ENCODE results near the gene DENND1A. TPM values are rescaled to one million over a fixed set of nuclear protein-coding genes. Genes with fewer than 3 reads are reported as not detected.

DENND1A gene
- total RNA-seq, 1 experiment from 2014 or later: 19.7 TPM

- ChIA-PET CTCF (no interaction called here), POLR2A (no interaction called here)
- peak overlapping the region; percentile 29 to 34 for H3K4me3 ChIP-seq (ENCODE audit: low read depth in 2 of 2, low read length in 2 of 2)
- no peak for DNase-seq (ENCODE audit: low read depth, low spot score)
- no peak overlapping the region for H3K27ac ChIP-seq (ENCODE audit: low read length)
- no TSS peak for BruUV-seq (replicated peaks)
- intact Hi-C loops (cut with micrococcal nuclease; ENCODE audit: unreplicated experiment): no loop called here
- H3K9me3 ChIP-seq (ENCODE audit: control insufficient read depth, insufficient read depth, low read depth, low read length): no peaks in the 10 kb centered on the region
- in situ Hi-C loops (cut with HindIII; ENCODE audit: low pct_unique_long_range_greater_than_20kb, low sequenced_read_pairs): no loop called here
- TF ChIP-seq POLR2AphosphoS5 (IDR thresholded peaks at IDR 0.05; ENCODE audit: low read depth, low read length): no peak
- TF ChIP-seq TCF7L2 (IDR thresholded peaks at IDR 0.05; ENCODE audit: low read depth, low read length): no peak
- TF ChIP-seq SIN3A (IDR thresholded peaks at IDR 0.05; ENCODE audit: borderline replicate concordance, insufficient read depth, low read depth, low read length): no peak
- TF ChIP-seq, protein P1, sequence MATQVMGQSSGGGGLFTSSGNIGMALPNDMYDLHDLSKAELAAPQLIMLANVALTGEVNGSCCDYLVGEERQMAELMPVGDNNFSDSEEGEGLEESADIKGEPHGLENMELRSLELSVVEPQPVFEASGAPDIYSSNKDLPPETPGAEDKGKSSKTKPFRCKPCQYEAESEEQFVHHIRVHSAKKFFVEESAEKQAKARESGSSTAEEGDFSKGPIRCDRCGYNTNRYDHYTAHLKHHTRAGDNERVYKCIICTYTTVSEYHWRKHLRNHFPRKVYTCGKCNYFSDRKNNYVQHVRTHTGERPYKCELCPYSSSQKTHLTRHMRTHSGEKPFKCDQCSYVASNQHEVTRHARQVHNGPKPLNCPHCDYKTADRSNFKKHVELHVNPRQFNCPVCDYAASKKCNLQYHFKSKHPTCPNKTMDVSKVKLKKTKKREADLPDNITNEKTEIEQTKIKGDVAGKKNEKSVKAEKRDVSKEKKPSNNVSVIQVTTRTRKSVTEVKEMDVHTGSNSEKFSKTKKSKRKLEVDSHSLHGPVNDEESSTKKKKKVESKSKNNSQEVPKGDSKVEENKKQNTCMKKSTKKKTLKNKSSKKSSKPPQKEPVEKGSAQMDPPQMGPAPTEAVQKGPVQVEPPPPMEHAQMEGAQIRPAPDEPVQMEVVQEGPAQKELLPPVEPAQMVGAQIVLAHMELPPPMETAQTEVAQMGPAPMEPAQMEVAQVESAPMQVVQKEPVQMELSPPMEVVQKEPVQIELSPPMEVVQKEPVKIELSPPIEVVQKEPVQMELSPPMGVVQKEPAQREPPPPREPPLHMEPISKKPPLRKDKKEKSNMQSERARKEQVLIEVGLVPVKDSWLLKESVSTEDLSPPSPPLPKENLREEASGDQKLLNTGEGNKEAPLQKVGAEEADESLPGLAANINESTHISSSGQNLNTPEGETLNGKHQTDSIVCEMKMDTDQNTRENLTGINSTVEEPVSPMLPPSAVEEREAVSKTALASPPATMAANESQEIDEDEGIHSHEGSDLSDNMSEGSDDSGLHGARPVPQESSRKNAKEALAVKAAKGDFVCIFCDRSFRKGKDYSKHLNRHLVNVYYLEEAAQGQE (IDR thresholded peaks at IDR 0.05; ENCODE audit: insufficient read depth in 1 of 2, low read depth in 2 of 2, low read length in 1 of 2): no peak
- TF ChIP-seq, protein P2, sequence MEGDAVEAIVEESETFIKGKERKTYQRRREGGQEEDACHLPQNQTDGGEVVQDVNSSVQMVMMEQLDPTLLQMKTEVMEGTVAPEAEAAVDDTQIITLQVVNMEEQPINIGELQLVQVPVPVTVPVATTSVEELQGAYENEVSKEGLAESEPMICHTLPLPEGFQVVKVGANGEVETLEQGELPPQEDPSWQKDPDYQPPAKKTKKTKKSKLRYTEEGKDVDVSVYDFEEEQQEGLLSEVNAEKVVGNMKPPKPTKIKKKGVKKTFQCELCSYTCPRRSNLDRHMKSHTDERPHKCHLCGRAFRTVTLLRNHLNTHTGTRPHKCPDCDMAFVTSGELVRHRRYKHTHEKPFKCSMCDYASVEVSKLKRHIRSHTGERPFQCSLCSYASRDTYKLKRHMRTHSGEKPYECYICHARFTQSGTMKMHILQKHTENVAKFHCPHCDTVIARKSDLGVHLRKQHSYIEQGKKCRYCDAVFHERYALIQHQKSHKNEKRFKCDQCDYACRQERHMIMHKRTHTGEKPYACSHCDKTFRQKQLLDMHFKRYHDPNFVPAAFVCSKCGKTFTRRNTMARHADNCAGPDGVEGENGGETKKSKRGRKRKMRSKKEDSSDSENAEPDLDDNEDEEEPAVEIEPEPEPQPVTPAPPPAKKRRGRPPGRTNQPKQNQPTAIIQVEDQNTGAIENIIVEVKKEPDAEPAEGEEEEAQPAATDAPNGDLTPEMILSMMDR (IDR thresholded peaks at IDR 0.05): no peak
- no peak; the same call in 1 of the 2 replicates for ATAC-seq
- no peaks in the 10 kb centered on the region for H3K4me1 ChIP-seq (ENCODE audit: control insufficient read depth, insufficient read depth, low read length)
- H3K36me3 ChIP-seq (ENCODE audit: control insufficient read depth, insufficient read depth, low read length): no peaks in the 10 kb centered on the region
- no peaks in the 10 kb centered on the region for H3K27me3 ChIP-seq (ENCODE audit: control insufficient read depth, insufficient read depth, low read length)
Measured at GRCh38 chr9:123347289-123348060, 582.5 kb downstream of the DENND1A start.

GRCh38 chr9:123346826-123347225 is 583.1 kb downstream of the DENND1A start:
- no peaks in the 10 kb centered on the region for H3K4me1 ChIP-seq (ENCODE audit: control insufficient read depth, insufficient read depth, low read length)
- no peaks in the 10 kb centered on the region for H3K36me3 ChIP-seq (ENCODE audit: control insufficient read depth, insufficient read depth, low read length)
- no peak overlapping the region for H3K4me3 ChIP-seq (ENCODE audit: low read depth in 2 of 2, low read length in 2 of 2)
- ATAC-seq (no peak), DNase-seq (ENCODE audit: low read depth, low spot score) (no peak)
- H3K27ac ChIP-seq (ENCODE audit: low read length): no peak overlapping the region
- ChIA-PET POLR2A (no interaction called here), CTCF (no interaction called here)
- no peak for TF ChIP-seq TCF7L2 (IDR thresholded peaks at IDR 0.05; ENCODE audit: low read depth, low read length)
- intact Hi-C loops (cut with micrococcal nuclease; ENCODE audit: unreplicated experiment): no loop called here
- no TSS peak for BruUV-seq (replicated peaks)
- H3K27me3 ChIP-seq (ENCODE audit: control insufficient read depth, insufficient read depth, low read length): no peaks in the 10 kb centered on the region
- H3K9me3 ChIP-seq (ENCODE audit: control insufficient read depth, insufficient read depth, low read depth, low read length): no peaks in the 10 kb centered on the region
- in situ Hi-C loops (cut with HindIII; ENCODE audit: low pct_unique_long_range_greater_than_20kb, low sequenced_read_pairs): no loop called here

GRCh38 chr9:123346026-123346425 is 583.9 kb downstream of the DENND1A start:
- DNase-seq (ENCODE audit: low read depth, low spot score): no peak
- no peak for TF ChIP-seq POLR2AphosphoS5 (IDR thresholded peaks at IDR 0.05; ENCODE audit: low read depth, low read length)
- TF ChIP-seq, protein P2 (IDR thresholded peaks at IDR 0.05): no peak
- no peak for TF ChIP-seq TCF7L2 (IDR thresholded peaks at IDR 0.05; ENCODE audit: low read depth, low read length)
- TF ChIP-seq, protein P1 (IDR thresholded peaks at IDR 0.05; ENCODE audit: insufficient read depth in 1 of 2, low read depth in 2 of 2, low read length in 1 of 2): no peak
- no peak for TF ChIP-seq SIN3A (IDR thresholded peaks at IDR 0.05; ENCODE audit: borderline replicate concordance, insufficient read depth, low read depth, low read length)
- no peaks in the 10 kb centered on the region for H3K9me3 ChIP-seq (ENCODE audit: control insufficient read depth, insufficient read depth, low read depth, low read length)
- no peaks in the 10 kb centered on the region for H3K36me3 ChIP-seq (ENCODE audit: control insufficient read depth, insufficient read depth, low read length)
- no peak overlapping the region for H3K4me3 ChIP-seq (ENCODE audit: low read depth in 2 of 2, low read length in 2 of 2)
- no TSS peak for BruUV-seq (replicated peaks)
- H3K27me3 ChIP-seq (ENCODE audit: control insufficient read depth, insufficient read depth, low read length): no peaks in the 10 kb centered on the region
- no peak for ATAC-seq
- no peak overlapping the region for H3K27ac ChIP-seq (ENCODE audit: low read length)
- intact Hi-C loops (cut with micrococcal nuclease; ENCODE audit: unreplicated experiment): no loop called here
- in situ Hi-C loops (cut with HindIII; ENCODE audit: low pct_unique_long_range_greater_than_20kb, low sequenced_read_pairs): no loop called here
- POLR2A ChIA-PET: no interaction called here
- H3K4me1 ChIP-seq (ENCODE audit: control insufficient read depth, insufficient read depth, low read length): no peaks in the 10 kb centered on the region
- CTCF ChIA-PET: no interaction called here
